Activated CD4-positive, alpha-beta T cell treated with anti-CD3 and anti-CD28 coated beads, Interleukin-2, amount 10 ng/mL, durations not matched to agents 7 days and 5 days (primary cell): ENCODE data around the gene DNMT3A. TPM values are rescaled to one million over a fixed set of nuclear protein-coding genes. Genes with fewer than 3 reads are reported as not detected.
A peak's percentile ranks its signal among the peaks of the same experiment; 100 is the strongest.

Experiments used
- CTCF ChIA-PET: fragments of 350-600 bp; sonication (Branson Sonifier 250); formaldehyde crosslinking; loops from one replicate; lab custom pipeline; 2021; ENCODE audit warnings: antibody characterized with exemption; lab: Charles Lee
- POLR2A ChIA-PET: fragments of 350-600 bp; sonication (Branson Sonifier 250); formaldehyde crosslinking; loops from one replicate; lab custom pipeline; 2021; ENCODE audit warnings: antibody characterized with exemption; lab: Charles Lee
- DNase-seq: peaks from one replicate; pipeline ENCODE4 v3.0.0-alpha.2; 2020
- H3K27ac Mint-ChIP-seq: one replicate; pipeline ENCODE4 v1.8.0; 2021; ENCODE audit warnings: mild to moderate bottlenecking, moderate library complexity, mixed read lengths
- H3K27me3 Mint-ChIP-seq: one replicate; pipeline ENCODE4 v1.8.0; 2021; ENCODE audit warnings: mixed read lengths
- H3K36me3 Mint-ChIP-seq: one replicate; pipeline ENCODE4 v1.8.0; 2021; ENCODE audit warnings: low read depth, mixed read lengths
- H3K4me1 Mint-ChIP-seq: one replicate; pipeline ENCODE4 v1.8.0; 2021; ENCODE audit warnings: mixed read lengths
- H3K4me3 Mint-ChIP-seq: one replicate; pipeline ENCODE4 v1.8.0; 2021; ENCODE audit warnings: mild to moderate bottlenecking, moderate library complexity, mixed read lengths
- H3K9me3 Mint-ChIP-seq: one replicate; pipeline ENCODE4 v1.8.0; 2021; ENCODE audit warnings: mixed read lengths
- total RNA-seq, 2 experiments: library from RNA; stranded (reverse); gene quantifications; one replicate each; pipeline ENCODE4 v1.2.3, GENCODE V29; 2021

Gene DNMT3A
- total RNA-seq, 2 experiments from 2014 or later: 55.9 to 62.3 TPM

DNA sequence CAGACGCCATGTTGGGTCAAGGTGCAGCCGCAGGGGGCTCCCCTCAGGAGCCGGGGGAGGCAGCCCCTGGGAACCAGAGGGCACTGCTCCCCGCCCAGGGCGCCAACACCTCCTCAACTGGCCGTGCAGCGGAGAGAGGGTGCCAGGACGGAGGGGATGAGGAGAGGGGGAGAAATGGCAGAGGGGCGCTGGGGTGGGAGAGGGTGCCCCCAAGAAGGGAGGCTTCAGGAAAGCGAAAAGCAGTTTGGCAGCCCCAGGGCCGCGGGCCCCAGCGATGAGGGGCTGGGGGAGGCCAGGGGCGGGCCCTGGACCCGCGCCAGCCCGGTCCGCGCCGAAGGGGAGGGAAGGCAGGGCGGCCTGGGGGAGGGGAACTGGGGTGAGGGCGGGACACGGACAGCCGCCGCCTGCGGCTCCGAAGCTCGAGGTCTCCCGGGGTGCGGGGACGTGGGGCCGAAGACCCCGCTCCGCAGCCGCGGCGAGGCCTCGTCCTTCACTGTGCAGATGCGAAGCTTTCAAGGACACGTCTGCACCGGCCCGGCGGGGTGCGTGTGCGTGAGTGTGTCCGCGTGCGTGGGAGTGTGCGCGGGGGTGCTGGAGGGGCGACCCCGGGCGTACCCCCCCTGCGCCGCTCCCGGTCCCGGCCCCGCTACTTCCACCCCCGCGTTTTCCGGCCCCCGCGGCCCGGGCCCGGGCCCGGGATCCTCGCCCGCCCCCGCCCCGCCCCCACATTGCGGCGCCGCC lies 1.4 kb downstream of the DNMT3A start:
- no peaks in the 10 kb centered on the region for H3K27me3 Mint-ChIP-seq
- ChIA-PET POLR2A (no interaction called here), CTCF (interaction anchor here (1.9 kb wide), 1 partner anchor 10 kb away, joined by 4 read pairs; no protein-coding TSS in a partner anchor)
- no peaks in the 10 kb centered on the region for H3K9me3 Mint-ChIP-seq
- DNase-seq: no peak
- H3K27ac Mint-ChIP-seq: peak overlapping the region; percentile 60
- H3K4me3 Mint-ChIP-seq: peak overlapping the region; percentile 50
- peaks cover 50% of the 10 kb centered on the region for H3K4me1 Mint-ChIP-seq
- H3K36me3 Mint-ChIP-seq: peaks cover 2% of the 10 kb centered on the region

DNA sequence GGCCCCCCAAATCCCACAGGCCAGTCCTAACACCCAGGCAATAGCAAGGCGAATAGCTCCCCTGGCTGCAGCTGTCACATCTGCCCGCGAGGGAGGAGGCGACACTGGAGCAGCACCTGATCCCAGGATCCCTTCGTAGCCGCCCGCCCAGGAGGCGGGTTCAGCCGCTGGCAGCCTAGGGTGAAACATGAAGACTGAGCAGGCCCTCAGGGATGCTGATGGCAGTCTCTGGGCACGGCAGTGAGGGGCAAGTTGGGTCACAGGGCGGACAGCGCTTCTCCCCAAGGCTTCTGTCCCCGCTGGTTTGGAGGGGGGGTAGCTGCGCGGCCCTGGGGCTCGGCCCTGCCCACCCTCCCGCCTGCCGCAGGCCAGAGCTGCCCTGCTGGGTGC lies 1.9 kb downstream of the DNMT3A start:
- Mint-ChIP-seq H3K27ac (peak overlapping the region; percentile 64), H3K4me3 (peak overlapping the region; percentile 64), H3K27me3 (no peaks in the 10 kb centered on the region), H3K4me1 (peaks cover 54% of the 10 kb centered on the region), H3K9me3 (no peaks in the 10 kb centered on the region), H3K36me3 (peaks cover 4% of the 10 kb centered on the region)
- no peak for DNase-seq
- ChIA-PET CTCF (interaction anchor here (1.9 kb wide), 1 partner anchor 9 kb away, joined by 4 read pairs; no protein-coding TSS in a partner anchor), POLR2A (no interaction called here)

DNA sequence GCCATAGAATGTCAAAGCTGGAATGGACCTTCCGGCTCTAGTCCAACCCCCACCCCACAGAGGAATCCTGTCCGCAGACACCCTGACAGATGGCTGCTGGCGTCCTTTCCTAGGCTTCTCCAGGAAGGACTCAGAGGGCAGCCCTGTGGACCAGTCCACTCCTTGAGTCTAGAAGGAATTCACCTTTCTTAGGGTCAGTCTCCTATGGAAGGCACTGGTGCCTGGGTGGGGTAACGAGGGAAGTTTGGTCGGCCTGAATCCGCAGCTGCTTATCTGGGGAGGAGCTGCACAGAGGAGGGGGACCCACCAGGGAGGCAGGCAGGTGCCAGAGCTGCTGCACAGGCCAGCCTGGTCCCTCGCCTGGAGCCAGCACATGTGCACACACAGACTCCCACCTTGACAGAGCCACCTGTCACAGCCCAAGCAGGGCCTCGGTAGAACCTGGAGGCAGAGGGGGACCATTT lies 2.5 kb downstream of the DNMT3A start:
- POLR2A ChIA-PET: no interaction called here

DNA sequence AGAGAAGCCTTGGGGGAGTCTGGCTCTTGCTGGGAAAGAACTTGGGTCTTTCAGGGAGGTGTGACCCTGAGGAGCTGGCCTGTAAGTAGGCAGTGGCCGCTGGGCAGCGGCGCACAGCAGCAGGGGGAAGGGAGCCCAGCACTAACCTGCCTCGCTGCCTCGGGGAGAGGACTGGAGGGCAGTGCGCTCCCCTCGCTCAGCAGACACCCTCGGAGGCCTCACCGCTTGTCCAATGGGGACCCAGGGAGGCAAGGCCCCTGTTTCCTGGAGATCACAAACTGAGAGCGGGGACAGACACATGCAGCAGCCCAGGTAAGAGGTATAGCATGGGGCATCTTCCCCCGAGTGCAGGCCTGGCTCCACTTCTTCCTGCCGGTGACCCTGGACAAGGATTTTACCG lies 3.3 kb downstream of the DNMT3A start:
- no peak overlapping the region for H3K4me3 Mint-ChIP-seq
- H3K9me3 Mint-ChIP-seq: no peaks in the 10 kb centered on the region
- DNase-seq: no peak
- H3K27ac Mint-ChIP-seq: peak overlapping the region; percentile 41
- peaks cover 6% of the 10 kb centered on the region for H3K36me3 Mint-ChIP-seq
- H3K4me1 Mint-ChIP-seq: peaks cover 65% of the 10 kb centered on the region
- H3K27me3 Mint-ChIP-seq: no peaks in the 10 kb centered on the region
- CTCF ChIA-PET: interaction anchor here (1.3 to 2.0 kb wide), 2 partner anchors 15 to 24 kb away, joined by 4 to 7 read pairs; no protein-coding TSS in a partner anchor
- POLR2A ChIA-PET: no interaction called here

More for the DNA sequence above, 2.5 kb downstream of the DNMT3A start:
- Mint-ChIP-seq H3K27me3 (no peaks in the 10 kb centered on the region), H3K4me1 (peaks cover 59% of the 10 kb centered on the region), H3K27ac (peak overlapping the region; percentile 64), H3K9me3 (no peaks in the 10 kb centered on the region), H3K4me3 (peak overlapping the region; percentile 64), H3K36me3 (peaks cover 5% of the 10 kb centered on the region)
- DNase-seq: no peak
- CTCF ChIA-PET: interaction anchor here (1.9 kb wide), 1 partner anchor 9 kb away, joined by 4 read pairs; no protein-coding TSS in a partner anchor

DNA sequence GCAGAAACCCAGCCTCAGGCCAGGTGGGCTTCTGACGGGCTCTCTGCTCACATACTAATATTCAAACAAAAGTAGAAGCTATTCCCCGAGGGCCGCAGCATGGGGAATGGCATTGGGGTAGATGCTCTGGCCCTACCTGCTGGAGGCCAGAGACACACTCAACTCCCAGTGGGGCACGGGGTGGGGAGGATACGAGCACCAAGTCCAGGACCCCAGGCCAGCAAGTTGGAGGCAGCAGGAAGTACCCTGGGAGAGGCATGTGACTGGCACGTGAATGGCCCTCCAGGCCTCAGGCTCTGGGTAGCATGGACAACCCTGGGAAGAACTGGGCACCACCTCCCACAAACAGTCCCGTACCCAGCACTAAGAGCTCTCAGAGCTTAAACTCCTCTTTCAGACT lies 3.8 kb downstream of the DNMT3A start:
- ChIA-PET CTCF (interaction anchor here (1.2 to 2.0 kb wide), 3 partner anchors 14 to 223 kb away, joined by 3 to 7 read pairs (median 4); no protein-coding TSS in a partner anchor), POLR2A (interaction anchor here (1.0 kb wide), 1 partner anchor 24 kb away, joined by 4 read pairs; no protein-coding TSS in a partner anchor)
- Mint-ChIP-seq H3K27ac (peak overlapping the region; percentile 89), H3K4me3 (no peak overlapping the region), H3K36me3 (peaks cover 6% of the 10 kb centered on the region), H3K9me3 (no peaks in the 10 kb centered on the region), H3K27me3 (no peaks in the 10 kb centered on the region), H3K4me1 (peaks cover 68% of the 10 kb centered on the region)
- no peak for DNase-seq

DNA sequence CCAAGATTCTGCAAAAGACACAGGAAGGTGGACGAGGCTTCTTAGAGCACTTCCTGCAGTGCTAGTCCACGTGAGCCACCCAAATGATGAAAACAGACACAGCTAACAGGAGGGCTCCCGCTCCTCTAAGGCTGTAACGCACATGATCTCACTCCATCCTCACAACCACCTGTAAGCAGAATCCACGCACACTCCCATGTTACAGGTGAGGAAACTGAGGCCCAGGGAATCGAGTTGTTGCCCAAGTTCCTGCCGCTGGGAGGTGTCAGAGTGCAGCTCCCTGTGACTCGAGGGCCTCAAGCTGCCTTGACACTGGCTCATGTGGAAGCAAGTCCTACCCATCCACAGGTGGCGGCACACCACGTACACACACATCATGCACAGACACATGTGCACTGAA lies 4.4 kb downstream of the DNMT3A start:
- CTCF ChIA-PET: interaction anchor here (0.7 to 2.0 kb wide), 4 partner anchors 13 to 223 kb away, joined by 3 to 7 read pairs (median 4); no protein-coding TSS in a partner anchor
- DNase-seq: no peak
- no peaks in the 10 kb centered on the region for H3K9me3 Mint-ChIP-seq
- no peaks in the 10 kb centered on the region for H3K27me3 Mint-ChIP-seq
- POLR2A ChIA-PET: interaction anchor here (0.6 to 1.0 kb wide), 3 partner anchors 25 to 633 kb away, joined by 4 to 9 read pairs (median 4); no protein-coding TSS in a partner anchor
- peak overlapping the region; percentile 89 for H3K27ac Mint-ChIP-seq
- peaks cover 68% of the 10 kb centered on the region for H3K4me1 Mint-ChIP-seq
- H3K36me3 Mint-ChIP-seq: peaks cover 7% of the 10 kb centered on the region
- no peak overlapping the region for H3K4me3 Mint-ChIP-seq

DNA sequence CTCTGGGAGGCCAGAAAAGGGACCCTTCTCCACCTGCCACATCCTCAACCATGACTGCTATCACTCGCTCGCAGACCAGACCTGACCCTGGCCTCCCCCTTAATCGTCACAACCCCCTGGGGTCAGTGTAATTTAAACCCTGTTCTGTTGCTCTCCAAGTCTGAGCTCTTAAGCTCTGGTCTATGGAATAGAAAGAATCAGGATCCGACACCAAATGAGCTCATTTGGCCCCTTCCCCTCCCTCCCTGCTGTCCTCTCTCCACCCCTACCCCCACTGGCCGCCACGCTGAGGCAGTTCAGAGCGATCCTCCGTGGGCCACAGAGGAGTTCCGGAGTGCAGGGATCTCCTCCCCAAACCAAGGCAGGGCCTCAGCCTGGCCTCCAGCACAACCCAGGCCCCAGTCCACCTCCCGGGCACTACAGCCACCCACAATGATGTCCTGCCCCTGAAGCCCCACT lies 5.3 kb downstream of the DNMT3A start:
- Mint-ChIP-seq H3K36me3 (peaks cover 7% of the 10 kb centered on the region), H3K4me1 (peaks cover 75% of the 10 kb centered on the region), H3K9me3 (no peaks in the 10 kb centered on the region), H3K27me3 (no peaks in the 10 kb centered on the region), H3K27ac (no peak overlapping the region), H3K4me3 (no peak overlapping the region)
- CTCF ChIA-PET: interaction anchor here (0.6 to 1.8 kb wide), 4 partner anchors 10 to 59 kb away, joined by 3 to 9 read pairs (median 3); no protein-coding TSS in a partner anchor
- DNase-seq: no peak
- POLR2A ChIA-PET: no interaction called here

DNA sequence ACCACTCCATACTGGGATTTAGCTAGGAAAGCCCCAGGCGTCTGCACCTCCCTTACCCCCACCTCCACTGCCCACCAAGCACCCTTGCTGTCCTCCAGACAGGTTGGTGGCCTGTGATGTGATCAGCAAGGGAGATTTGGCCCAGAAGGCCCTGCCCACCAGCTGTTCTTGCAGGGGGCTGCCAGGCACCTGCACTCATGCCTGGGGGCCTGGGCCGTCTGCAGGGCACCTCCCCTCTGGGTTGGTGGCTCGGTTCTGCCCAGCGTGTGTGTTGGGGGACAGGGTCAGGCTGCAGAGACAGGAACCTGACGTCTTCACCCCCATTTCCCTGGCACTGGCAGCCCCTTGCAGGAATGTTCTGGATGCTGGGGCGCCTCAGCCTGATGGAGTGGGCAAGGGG lies 5.8 kb downstream of the DNMT3A start:
- no peak for DNase-seq
- CTCF ChIA-PET: interaction anchor here (0.6 to 1.8 kb wide), 4 partner anchors 9 to 185 kb away, joined by 3 to 9 read pairs (median 3); no protein-coding TSS in a partner anchor
- POLR2A ChIA-PET: interaction anchor here (0.6 kb wide), 1 partner anchor 22 kb away, joined by 4 read pairs; no protein-coding TSS in a partner anchor
- Mint-ChIP-seq H3K36me3 (peaks cover 7% of the 10 kb centered on the region), H3K27me3 (no peaks in the 10 kb centered on the region), H3K27ac (no peak overlapping the region), H3K9me3 (no peaks in the 10 kb centered on the region), H3K4me3 (no peak overlapping the region), H3K4me1 (peaks cover 79% of the 10 kb centered on the region)

DNA sequence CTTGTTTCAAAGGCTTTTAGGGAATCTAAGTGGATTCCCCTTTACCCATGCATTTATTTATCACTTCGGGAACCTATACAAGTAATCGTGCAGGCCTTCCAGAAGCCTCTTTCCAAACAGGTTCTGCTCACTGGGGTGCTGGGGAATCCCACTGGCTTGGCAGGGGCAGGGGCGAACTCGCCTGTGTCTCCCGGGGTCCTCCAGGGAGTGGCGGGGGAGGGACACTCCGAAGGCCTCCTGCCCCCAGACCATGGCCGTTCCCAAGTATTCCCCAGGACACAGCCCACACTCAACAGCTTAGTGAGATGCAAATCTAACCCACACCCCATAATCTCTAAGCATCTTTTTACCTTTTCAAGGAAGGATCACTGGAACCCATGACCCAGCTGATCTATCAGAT lies 6.5 kb downstream of the DNMT3A start:
- POLR2A ChIA-PET: interaction anchor here (0.6 kb wide), 1 partner anchor 21 kb away, joined by 4 read pairs; no protein-coding TSS in a partner anchor
- H3K4me3 Mint-ChIP-seq: no peak overlapping the region
- DNase-seq: no peak

DNA sequence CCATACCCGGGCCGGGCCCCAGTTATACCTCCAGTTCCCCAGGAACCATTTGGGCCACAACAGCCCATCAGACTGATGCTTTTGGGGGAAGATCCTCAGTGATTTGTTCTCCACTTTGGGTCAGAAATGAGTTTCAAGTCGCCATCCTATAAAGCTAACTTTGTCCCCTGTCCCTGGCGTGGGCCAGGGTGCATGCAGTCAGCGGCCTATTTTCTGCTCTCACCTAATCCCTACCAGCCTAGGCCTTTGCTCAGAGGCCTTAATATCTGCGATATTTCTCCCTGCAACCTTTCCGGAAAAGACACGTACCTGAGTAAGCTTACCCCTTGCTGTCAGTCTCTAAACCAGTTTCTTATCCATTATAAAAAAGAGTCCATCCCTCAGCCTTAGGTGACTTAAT lies 7.2 kb downstream of the DNMT3A start:
- no peaks in the 10 kb centered on the region for H3K27me3 Mint-ChIP-seq
- H3K4me1 Mint-ChIP-seq: peaks cover 78% of the 10 kb centered on the region
- H3K9me3 Mint-ChIP-seq: no peaks in the 10 kb centered on the region
- H3K4me3 Mint-ChIP-seq: peak overlapping the region; percentile 30
- DNase-seq: no peak
- peak overlapping the region; percentile 86 for H3K27ac Mint-ChIP-seq
- H3K36me3 Mint-ChIP-seq: peaks cover 9% of the 10 kb centered on the region
- CTCF ChIA-PET: interaction anchor here (1.2 kb wide), 2 partner anchors 23 to 28 kb away, joined by 3 read pairs; no protein-coding TSS in a partner anchor
- POLR2A ChIA-PET: no interaction called here

More for the DNA sequence above, 6.5 kb downstream of the DNMT3A start:
- Mint-ChIP-seq H3K27me3 (no peaks in the 10 kb centered on the region), H3K9me3 (no peaks in the 10 kb centered on the region), H3K36me3 (peaks cover 9% of the 10 kb centered on the region), H3K4me1 (peaks cover 82% of the 10 kb centered on the region), H3K27ac (peak overlapping the region; percentile 86)
- CTCF ChIA-PET: interaction anchor here (0.6 to 1.8 kb wide), 3 partner anchors 8 to 186 kb away, joined by 3 to 9 read pairs (median 3); no protein-coding TSS in a partner anchor

DNA sequence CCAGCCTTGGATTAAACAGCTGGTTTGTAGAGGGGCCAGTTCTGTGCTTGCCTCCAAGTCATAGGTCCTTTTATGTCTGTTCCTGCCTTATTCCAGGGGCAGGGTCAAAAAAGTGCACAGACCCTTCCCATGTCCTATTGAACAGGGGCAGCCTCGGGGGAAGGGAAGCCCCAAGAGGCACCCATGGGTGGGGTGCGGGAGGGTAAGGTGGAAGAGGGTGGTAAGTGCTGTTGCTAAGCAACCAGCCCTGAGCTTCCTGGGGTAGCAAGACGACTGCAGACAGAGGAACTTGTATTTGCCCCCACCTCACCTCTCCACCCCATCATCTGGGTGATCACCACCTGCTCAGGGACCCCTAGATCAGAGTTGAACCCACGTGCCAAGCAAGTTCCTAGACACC lies 7.7 kb downstream of the DNMT3A start:
- CTCF ChIA-PET: interaction anchor here (1.2 to 2.0 kb wide), 4 partner anchors 11 to 28 kb away, joined by 3 to 5 read pairs (median 3); no protein-coding TSS in a partner anchor
- Mint-ChIP-seq H3K4me1 (peaks cover 73% of the 10 kb centered on the region), H3K36me3 (peaks cover 9% of the 10 kb centered on the region), H3K4me3 (peak overlapping the region; percentile 30), H3K27me3 (no peaks in the 10 kb centered on the region), H3K9me3 (no peaks in the 10 kb centered on the region), H3K27ac (peak overlapping the region; percentile 86)
- DNase-seq: no peak
- POLR2A ChIA-PET: no interaction called here

DNA sequence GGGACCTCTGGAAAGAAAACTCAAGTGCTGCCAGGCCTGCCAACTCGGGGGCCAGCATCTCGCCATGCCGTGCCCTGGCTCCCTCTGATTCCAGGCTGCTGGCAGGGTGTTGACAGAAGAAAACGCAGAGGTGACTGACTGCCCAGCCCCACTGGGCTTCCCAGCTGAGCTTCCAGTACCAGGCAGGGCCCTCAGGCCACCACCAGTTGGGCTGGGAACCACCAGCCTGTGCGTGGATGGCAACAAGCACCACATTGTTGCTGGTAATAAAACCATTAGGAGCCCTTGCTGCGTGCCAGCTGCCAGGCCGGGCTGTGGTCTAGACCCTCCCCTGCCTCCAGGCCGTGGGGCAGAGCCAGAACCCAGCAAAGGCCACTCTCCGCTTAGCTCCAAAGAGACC lies 9.2 kb downstream of the DNMT3A start:
- Mint-ChIP-seq H3K4me3 (no peak overlapping the region), H3K36me3 (peaks cover 16% of the 10 kb centered on the region), H3K9me3 (peaks cover 5% of the 10 kb centered on the region), H3K27me3 (no peaks in the 10 kb centered on the region), H3K4me1 (peaks cover 59% of the 10 kb centered on the region), H3K27ac (no peak overlapping the region)
- CTCF ChIA-PET: interaction anchor here (0.5 to 2.0 kb wide), 6 partner anchors 10 to 146 kb away, joined by 3 to 6 read pairs (median 4); partner anchors contain the start of gene DNMT3A
- POLR2A ChIA-PET: no interaction called here
- DNase-seq: no peak
